ENCODE measurements around the gene CEACAM3.

DNA sequence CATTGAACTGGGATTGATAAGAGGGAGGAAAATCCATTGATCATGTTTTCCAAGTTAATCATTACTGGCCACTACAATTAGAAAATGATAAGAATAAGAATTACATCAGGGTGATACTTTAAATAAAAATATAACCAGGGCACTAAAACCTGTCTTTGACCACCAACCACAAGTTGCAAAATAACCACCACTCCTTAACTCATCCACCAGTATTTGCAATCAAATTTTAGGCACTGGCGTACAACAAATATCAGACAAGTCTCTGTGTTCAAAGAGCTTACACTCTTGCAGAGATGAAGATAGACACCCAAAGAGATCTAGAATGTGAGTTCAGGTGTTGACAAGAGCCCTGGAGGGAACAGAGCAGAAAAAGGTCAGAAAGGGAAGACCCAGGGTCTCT is 514 bp downstream of the CEACAM3 start:
- TF ChIP-seq, protein P1, sequence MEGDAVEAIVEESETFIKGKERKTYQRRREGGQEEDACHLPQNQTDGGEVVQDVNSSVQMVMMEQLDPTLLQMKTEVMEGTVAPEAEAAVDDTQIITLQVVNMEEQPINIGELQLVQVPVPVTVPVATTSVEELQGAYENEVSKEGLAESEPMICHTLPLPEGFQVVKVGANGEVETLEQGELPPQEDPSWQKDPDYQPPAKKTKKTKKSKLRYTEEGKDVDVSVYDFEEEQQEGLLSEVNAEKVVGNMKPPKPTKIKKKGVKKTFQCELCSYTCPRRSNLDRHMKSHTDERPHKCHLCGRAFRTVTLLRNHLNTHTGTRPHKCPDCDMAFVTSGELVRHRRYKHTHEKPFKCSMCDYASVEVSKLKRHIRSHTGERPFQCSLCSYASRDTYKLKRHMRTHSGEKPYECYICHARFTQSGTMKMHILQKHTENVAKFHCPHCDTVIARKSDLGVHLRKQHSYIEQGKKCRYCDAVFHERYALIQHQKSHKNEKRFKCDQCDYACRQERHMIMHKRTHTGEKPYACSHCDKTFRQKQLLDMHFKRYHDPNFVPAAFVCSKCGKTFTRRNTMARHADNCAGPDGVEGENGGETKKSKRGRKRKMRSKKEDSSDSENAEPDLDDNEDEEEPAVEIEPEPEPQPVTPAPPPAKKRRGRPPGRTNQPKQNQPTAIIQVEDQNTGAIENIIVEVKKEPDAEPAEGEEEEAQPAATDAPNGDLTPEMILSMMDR (IDR thresholded peaks at IDR 0.05), result no peak
- no peak for TF ChIP-seq EP300 (IDR thresholded peaks at IDR 0.05)
